ENCODE measurements around the gene NFIA.

The NFIA gene

GRCh38 chr1:61498342-61498741 lies 416.0 kb downstream of the NFIA start:
- Histone ChIP-seq H3K4me1 (ENCODE audit: control insufficient read depth, insufficient read depth, low read length) (no peaks in the 10 kb centered on the region), H3K9ac (ENCODE audit: low read depth, low read length) (no peak overlapping the region), H3K9me3 (ENCODE audit: control insufficient read depth, insufficient read depth, low read length) (no peaks in the 10 kb centered on the region), H3K27me3 (ENCODE audit: control insufficient read depth, insufficient read depth, low read length) (no peaks in the 10 kb centered on the region), H3K27ac (ENCODE audit: low read depth, low read length) (no peak overlapping the region), H3K4me3 (ENCODE audit: low read depth, low read length) (no peak overlapping the region), H3K36me3 (ENCODE audit: control insufficient read depth, insufficient read depth, low read length) (no peaks in the 10 kb centered on the region)

GRCh38 chr1:61501971-61502916 lies 419.9 kb downstream of the NFIA start:
- Histone ChIP-seq H3K36me3 (ENCODE audit: control insufficient read depth, insufficient read depth, low read length) (no peaks in the 10 kb centered on the region), H3K4me1 (ENCODE audit: control insufficient read depth, insufficient read depth, low read length) (peaks cover 7% of the 10 kb centered on the region), H3K9ac (ENCODE audit: low read depth, low read length) (no peak overlapping the region), H3K4me3 (ENCODE audit: low read depth, low read length) (no peak overlapping the region), H3K9me3 (ENCODE audit: control insufficient read depth, insufficient read depth, low read length) (no peaks in the 10 kb centered on the region), H3K27me3 (ENCODE audit: control insufficient read depth, insufficient read depth, low read length) (no peaks in the 10 kb centered on the region), H3K27ac (ENCODE audit: low read depth, low read length) (no peak overlapping the region)

DNA sequence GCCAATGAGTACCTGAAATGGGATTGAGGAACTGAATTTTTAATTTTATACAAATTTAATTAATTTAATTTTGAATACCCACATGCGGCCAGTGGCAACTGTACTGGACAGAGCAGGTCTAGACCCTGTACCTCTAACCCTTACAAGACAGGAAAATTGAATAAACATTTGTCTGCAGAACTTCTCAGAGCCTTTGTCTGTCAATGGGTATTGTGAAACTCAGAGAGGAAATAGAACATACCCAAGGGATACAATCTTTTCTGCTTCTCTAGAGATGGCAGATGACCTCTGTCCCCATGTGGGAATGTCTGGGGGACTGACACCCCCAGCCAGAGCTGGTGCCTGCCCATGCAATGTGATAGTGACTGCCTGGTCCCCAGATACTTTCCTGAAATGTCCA lies 421.9 kb downstream of the NFIA start:
- H3K27me3 ChIP-seq (ENCODE audit: control insufficient read depth, insufficient read depth, low read length), result no peaks in the 10 kb centered on the region
- no peaks in the 10 kb centered on the region for H3K9me3 ChIP-seq (ENCODE audit: control insufficient read depth, insufficient read depth, low read length)
- H3K27ac ChIP-seq (ENCODE audit: low read depth, low read length), result no peak overlapping the region

GRCh38 chr1:61504852-61505390 lies 422.6 kb downstream of the NFIA start:
- Histone ChIP-seq H3K27me3 (ENCODE audit: control insufficient read depth, insufficient read depth, low read length) (no peaks in the 10 kb centered on the region), H3K9me3 (ENCODE audit: control insufficient read depth, insufficient read depth, low read length) (no peaks in the 10 kb centered on the region), H3K36me3 (ENCODE audit: control insufficient read depth, insufficient read depth, low read length) (no peaks in the 10 kb centered on the region), H3K4me1 (ENCODE audit: control insufficient read depth, insufficient read depth, low read length) (peaks cover 9% of the 10 kb centered on the region), H3K9ac (ENCODE audit: low read depth, low read length) (no peak overlapping the region), H3K4me3 (ENCODE audit: low read depth, low read length) (no peak overlapping the region), H3K27ac (ENCODE audit: low read depth, low read length) (no peak overlapping the region)

More for the DNA sequence above, 421.9 kb downstream of the NFIA start:
- no peak overlapping the region for H3K9ac ChIP-seq (ENCODE audit: low read depth, low read length)
- peaks cover 9% of the 10 kb centered on the region for H3K4me1 ChIP-seq (ENCODE audit: control insufficient read depth, insufficient read depth, low read length)
- H3K4me3 ChIP-seq (ENCODE audit: low read depth, low read length), result no peak overlapping the region
- H3K36me3 ChIP-seq (ENCODE audit: control insufficient read depth, insufficient read depth, low read length), result no peaks in the 10 kb centered on the region

DNA sequence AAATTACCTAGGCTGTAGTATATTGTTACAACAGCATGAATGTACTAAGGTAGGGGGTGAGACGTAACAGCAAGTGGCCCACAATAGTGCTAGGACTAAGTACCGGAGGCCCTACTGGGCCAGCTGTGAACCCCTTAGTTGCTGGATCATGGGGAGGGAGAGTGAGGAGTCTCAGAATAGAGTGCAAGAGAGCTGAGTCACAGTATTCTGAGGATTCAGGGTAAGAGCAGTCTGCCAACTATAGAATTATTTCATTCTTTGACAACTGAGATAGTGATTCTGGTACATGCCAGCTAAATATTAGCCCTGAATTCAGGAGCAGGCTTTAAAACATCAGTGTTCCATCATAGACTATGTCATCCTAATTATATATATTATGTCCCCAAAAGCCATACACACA lies 423.9 kb downstream of the NFIA start:
- Histone ChIP-seq H3K27ac (ENCODE audit: low read depth, low read length) (no peak overlapping the region), H3K4me3 (ENCODE audit: low read depth, low read length) (no peak overlapping the region), H3K27me3 (ENCODE audit: control insufficient read depth, insufficient read depth, low read length) (no peaks in the 10 kb centered on the region), H3K9ac (ENCODE audit: low read depth, low read length) (no peak overlapping the region), H3K4me1 (ENCODE audit: control insufficient read depth, insufficient read depth, low read length) (peaks cover 9% of the 10 kb centered on the region), H3K9me3 (ENCODE audit: control insufficient read depth, insufficient read depth, low read length) (no peaks in the 10 kb centered on the region), H3K36me3 (ENCODE audit: control insufficient read depth, insufficient read depth, low read length) (no peaks in the 10 kb centered on the region)

GRCh38 chr1:61506944-61507500 lies 424.7 kb downstream of the NFIA start:
- Histone ChIP-seq H3K27me3 (ENCODE audit: control insufficient read depth, insufficient read depth, low read length) (no peaks in the 10 kb centered on the region), H3K36me3 (ENCODE audit: control insufficient read depth, insufficient read depth, low read length) (no peaks in the 10 kb centered on the region), H3K9ac (ENCODE audit: low read depth, low read length) (no peak overlapping the region)

More at GRCh38 chr1:61506944-61507500, 424.7 kb downstream of the NFIA start:
- no peak overlapping the region for H3K27ac ChIP-seq (ENCODE audit: low read depth, low read length)
- no peak overlapping the region for H3K4me3 ChIP-seq (ENCODE audit: low read depth, low read length)
- H3K4me1 ChIP-seq (ENCODE audit: control insufficient read depth, insufficient read depth, low read length), result peaks cover 9% of the 10 kb centered on the region
- H3K9me3 ChIP-seq (ENCODE audit: control insufficient read depth, insufficient read depth, low read length), result no peaks in the 10 kb centered on the region
